AG20443 (cell line): ENCODE measurements around the gene HLA-DOB.

ENCODE experiments used
- DNase-seq: peaks from one replicate; pipeline ENCODE4 v3.0.0; 2012; ENCODE audit warnings: low spot score, mixed read lengths

HLA-DOB gene

GRCh38 chr6:32816746-32817204, at the start of gene HLA-DOB:
Gene HLA-DOB, minus strand, starts transcription at chr6:32817002. Its CDS starts 51 bp downstream, at chr6:32816951.
- peak; percentile 23 for DNase-seq

DNA sequence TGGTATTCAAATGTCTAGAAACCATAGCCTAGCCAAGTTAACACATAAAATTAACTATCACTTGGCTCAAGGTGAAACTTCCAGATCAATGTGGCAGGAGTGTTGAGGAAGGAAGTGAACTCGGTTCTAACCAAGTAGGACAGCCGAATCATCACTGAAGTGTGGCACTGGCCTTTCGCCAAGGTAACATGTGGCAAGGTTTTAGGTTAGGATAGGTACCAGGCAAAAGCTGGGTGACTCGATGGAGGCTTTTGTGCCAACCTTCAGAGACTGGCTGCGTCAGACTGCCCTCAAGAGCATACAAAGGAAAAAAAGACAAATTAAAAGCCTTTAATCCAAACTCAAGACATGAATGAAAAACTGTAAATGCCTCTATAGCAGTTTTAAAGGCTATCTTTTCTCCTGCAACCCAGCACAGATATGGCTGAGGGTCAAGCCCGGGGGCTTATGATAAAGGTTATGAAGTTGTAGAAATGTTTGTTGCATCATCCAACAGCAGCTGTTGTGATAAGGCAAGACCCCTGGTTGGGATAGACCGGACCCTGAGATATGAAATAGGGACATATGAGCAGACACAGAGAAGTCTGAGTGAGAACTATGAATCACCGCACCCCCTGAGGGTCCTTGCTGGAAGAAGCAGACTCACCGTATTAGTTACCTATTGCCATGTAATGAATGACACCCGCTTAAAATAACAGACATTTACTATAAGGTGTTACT, 49.1 kb upstream of the HLA-DOB start:
- no peak for DNase-seq

DNA sequence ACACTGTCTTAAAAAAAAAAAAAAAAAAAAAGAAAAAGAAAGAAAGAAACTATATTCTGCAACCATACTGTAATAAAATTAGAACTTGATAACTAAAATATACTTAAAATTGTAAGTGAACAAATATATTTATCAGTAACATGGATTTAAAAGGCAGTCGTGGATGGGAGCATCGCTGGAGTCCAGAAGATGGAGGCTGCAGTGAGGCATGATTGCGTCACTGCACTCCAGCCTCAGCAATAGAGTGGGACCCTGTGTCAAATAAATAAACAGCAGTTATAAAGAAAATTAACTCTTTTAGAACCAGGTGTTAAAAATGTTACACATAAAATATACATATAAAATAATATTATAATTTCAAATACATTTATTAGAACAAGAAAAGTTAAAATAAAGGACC, 45.9 kb upstream of the HLA-DOB start:
- no peak for DNase-seq

- DNase-seq, result no peak
Measured at GRCh38 chr6:32860674-32861073, 43.9 kb upstream of the HLA-DOB start.

GRCh38 chr6:32858194-32858593, 41.4 kb upstream of the HLA-DOB start:
- no peak for DNase-seq

DNA sequence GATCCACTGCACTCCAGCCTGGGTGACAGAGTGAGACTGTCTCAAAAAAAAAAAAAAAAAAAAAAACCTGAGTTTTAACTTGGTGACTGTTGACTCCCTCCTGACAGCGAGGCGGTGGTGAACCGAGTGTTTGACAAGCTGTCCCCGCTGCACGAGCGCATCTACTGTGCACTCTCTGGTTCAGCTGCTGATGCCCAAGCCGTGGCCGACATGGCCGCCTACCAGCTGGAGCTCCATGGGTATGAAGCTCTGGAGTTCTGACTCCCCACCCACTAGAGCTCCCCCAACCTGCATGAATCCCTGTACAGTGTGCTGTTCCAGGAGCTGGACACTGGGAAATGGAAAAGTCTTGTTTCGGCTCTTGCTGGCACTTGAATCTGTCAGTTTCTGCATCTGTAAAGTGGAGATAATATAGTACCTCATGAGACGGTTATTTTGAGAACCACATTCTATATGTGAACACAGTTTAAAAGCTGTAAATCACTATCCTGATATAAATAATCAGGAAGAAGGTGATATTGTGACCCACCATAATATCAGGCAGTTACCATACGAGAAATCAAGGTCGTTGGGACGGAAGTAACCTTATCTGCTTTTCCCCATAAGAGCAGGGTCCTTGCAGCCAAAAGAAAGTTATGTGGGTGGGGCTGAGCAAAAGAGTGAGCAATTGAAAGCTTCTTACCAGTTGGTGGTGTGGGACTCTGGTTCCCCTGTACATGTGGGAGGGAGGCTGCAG, 40.5 kb upstream of the HLA-DOB start:
- DNase-seq, result no peak

GRCh38 chr6:32855467-32856174, 38.8 kb upstream of the HLA-DOB start:
- DNase-seq, result no peak

DNA sequence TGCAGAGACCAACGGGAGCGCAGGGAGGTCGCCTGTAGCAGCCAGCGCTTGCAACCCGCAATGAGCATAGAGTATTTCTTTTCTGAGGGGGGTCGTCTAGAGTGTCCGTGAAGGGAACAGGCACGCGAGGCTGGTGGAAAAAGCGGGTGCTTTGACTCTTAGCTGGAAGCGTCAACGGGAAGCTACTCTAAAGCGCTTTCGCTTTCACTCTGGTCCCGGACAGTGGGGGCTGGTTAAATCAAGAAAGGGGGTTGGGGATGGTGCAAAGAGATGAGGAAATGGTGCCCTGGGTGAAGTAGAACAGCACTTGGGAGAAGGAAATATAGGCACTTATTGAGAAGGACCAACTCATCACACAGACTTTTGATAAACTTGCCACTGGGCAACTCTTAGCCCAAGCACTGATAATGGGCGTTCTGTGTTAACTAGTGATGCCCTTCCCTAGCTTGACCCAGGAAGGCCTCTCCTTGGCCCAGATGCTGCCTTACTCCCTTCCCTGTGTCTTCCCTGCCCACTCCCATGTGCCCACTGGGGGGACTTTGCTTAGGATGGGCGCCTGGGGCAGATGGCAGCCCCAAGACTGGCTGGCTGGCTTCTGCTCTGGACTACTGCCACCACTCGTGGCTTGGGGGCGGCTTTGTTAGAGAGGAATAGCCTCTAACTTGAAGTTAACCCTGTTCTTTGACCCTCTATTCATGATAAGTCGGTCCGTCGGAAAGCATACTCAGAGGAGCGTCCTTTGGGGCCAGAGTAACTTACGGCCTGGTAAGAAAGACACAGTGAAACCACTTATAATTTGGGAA, 37.8 kb upstream of the HLA-DOB start:
- peak; percentile 58 for DNase-seq

DNA sequence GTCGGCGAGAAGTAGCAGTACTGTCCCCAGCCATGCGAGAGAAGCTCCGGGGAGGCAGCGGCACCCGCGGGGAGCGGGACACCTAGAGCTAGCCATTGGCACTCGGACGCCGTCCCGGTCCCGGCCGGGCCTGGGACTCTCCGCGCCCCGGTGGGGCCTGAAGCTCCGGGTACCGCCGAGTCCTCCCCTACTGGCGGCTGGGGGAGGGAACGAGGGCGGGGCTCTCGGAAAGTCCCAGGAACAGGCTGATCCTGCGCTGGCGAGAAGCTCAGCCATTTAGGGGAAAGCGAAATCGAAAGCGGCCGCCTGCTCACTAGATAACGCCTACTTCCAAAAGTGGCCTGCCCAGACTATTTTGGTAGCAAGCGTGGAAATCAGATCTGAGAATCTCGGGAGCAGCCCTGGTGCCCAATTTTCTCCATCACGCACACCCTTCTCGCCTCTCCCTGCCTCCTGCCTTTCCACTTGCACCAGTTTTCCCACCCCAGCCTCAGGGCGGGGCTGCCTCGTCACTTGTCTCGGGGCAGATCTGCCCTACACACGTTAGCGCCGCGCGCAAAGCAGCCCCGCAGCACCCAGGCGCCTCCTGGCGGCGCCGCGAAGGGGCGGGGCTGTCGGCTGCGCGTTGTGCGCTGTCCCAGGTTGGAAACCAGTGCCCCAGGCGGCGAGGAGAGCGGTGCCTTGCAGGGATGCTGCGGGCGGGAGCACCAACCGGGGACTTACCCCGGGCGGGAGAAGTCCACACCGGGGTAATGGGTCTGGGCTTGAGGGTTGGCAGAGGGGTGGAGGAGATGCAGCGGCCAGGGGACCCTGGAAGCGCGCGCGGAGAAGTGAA, 37.0 kb upstream of the HLA-DOB start, which contains the start of the genes PSMB9 and TAP1:
TSS of gene PSMB9 (plus strand) at position 652 of the 835 bp plus-strand sequence. CDS start at position 690, 38 bp downstream.
TSS of gene TAP1 (minus strand) at position 164 of the 835 bp plus-strand sequence. CDS start at position 96, 68 bp downstream.
- DNase-seq, result peak; percentile 97

- peak; percentile 37 for DNase-seq
Measured at GRCh38 chr6:32852844-32853540, 36.2 kb upstream of the HLA-DOB start.

- peak; percentile 50 for DNase-seq
Measured at GRCh38 chr6:32852018-32852843, 35.4 kb upstream of the HLA-DOB start.

- no peak for DNase-seq
Measured at GRCh38 chr6:32851025-32851424, 34.2 kb upstream of the HLA-DOB start.

- no peak for DNase-seq
Measured at GRCh38 chr6:32849126-32849525, 32.3 kb upstream of the HLA-DOB start.

DNA sequence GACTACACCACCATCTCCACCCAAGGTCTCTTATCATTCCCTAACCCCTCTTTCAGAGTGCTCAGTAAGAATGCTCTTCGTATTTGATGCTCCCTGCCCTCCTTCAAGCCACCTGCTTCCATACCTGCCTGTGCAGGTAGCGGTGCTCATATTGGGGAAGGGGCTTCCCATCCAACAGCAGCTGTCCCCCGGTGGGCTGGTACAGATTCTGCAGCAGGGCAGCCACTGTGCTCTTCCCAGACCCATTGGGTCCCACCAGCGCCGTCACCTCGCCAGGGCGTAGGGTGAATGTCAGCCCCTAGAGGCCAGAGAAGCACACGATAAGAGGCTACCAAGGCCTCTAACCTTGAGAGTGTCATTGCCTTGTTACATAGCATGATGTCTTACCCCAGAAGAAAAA, 31.0 kb upstream of the HLA-DOB start:
- no peak for DNase-seq

DNA sequence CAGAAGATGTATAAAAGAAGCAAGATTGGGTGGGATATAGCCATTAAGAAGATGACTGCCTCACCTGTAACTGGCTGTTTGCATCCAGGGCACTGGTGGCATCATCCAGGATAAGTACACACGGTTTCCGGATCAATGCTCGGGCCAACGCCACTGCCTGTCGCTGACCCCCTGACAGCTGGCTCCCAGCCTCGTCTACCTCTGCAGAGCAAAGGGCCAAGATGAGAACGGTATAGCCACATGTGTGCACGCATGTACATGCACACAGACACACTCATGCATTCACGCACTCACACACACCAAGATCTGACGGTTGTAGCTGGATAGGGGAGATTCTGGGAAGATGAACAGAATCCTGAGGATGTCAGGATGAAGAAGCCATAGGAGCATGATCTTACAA, 30.2 kb upstream of the HLA-DOB start:
- no peak for DNase-seq

DNA sequence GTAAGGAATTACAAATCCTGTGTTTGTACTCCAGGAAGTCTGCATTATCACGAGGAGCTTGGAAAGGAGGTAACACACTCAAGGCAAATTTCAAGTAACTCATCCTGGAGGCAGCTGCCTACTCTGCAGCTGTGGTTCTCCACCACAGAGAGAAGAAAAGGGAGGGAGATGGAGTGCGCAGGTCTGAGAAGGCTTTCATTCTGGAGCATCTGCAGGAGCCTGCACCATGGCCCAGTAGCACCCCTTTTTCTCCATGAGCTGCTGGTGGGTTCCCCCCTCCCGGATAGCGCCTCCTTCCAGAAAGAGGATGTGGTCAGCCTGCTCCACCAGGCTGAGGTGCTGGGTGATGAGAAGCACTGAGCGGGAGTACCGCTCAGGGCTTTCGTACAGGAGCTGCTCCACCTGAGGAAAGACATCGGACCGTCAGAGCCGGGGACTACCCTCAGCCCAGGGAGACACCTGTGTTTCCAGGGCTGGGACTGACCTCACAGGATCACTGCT, 28.6 kb upstream of the HLA-DOB start:
- no peak for DNase-seq

DNA sequence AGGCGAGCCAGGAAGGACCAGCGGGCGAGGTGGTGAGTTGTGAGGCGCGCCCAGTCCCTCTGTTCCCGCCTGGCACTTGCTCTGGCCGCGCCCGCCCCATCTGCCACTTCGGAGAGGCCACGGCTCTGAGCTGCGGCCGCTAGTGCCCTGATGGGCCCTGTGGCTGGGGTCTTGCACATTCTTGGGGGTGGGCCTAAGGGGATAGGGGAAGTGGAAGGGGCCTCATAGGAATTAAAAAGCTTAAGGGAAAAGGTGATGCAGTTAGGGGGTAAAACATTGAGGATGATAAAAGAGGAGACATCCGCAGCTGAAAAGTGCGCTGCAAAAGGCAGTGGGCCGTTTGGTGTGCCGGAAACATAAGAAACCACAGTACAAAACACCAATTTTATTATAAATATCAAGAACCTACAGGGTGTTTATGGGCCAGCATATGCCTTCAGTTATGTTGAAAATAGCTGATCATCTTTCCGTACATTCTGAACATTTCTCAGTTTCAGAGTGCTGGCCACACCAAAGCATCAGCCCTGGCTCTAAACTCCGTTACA, 28.1 kb upstream of the HLA-DOB start:
- no peak for DNase-seq

GRCh38 chr6:32843979-32844838, 27.4 kb upstream of the HLA-DOB start, which contains the start of gene PSMB8:
Gene PSMB8, minus strand, starts transcription at chr6:32844047. Its CDS starts 51 bp downstream, at chr6:32843996.
- DNase-seq, result peak; percentile 92
